Limb (tissue), 2 donors: Measurements from ENCODE around the gene CLMN.
A peak's percentile ranks its signal among the peaks of the same experiment; 100 is the strongest.

Experiments used
- DNase-seq, 2 donors: peaks; one replicate each; pipeline ENCODE4 v3.0.0-alpha.2; 2016; ENCODE audit errors: extremely low spot score in 2 of 2

CLMN gene

GRCh38 chr14:95261616-95262510 is 57.8 kb downstream of the CLMN start:
- no peak for DNase-seq

GRCh38 chr14:95260537-95261361 is 59.0 kb downstream of the CLMN start:
- peak in 1 of 2 donors; percentile 67 for DNase-seq

- peak in 1 of 2 donors; percentile 53 for DNase-seq
Measured at GRCh38 chr14:95258754-95259593, 60.7 kb downstream of the CLMN start.

GRCh38 chr14:95258156-95258555 is 61.6 kb downstream of the CLMN start:
- DNase-seq = no peak

GRCh38 chr14:95257521-95257920 is 62.2 kb downstream of the CLMN start:
- no peak for DNase-seq

- DNase-seq = no peak
Measured at GRCh38 chr14:95256776-95257060, 63.0 kb downstream of the CLMN start.

- no peak for DNase-seq
Measured at GRCh38 chr14:95256002-95256775, 63.5 kb downstream of the CLMN start.

- peak in 1 of 2 donors; percentile 57 for DNase-seq
Measured at GRCh38 chr14:95255487-95255886, 64.2 kb downstream of the CLMN start.

- DNase-seq = no peak
Measured at GRCh38 chr14:95255013-95255412, 64.7 kb downstream of the CLMN start.

GRCh38 chr14:95254288-95254687 is 65.4 kb downstream of the CLMN start:
- DNase-seq = peak in 1 of 2 donors; percentile 54

GRCh38 chr14:95253039-95253630 is 66.6 kb downstream of the CLMN start:
- no peak for DNase-seq

GRCh38 chr14:95252219-95252618 is 67.5 kb downstream of the CLMN start:
- DNase-seq = no peak

GRCh38 chr14:95250936-95251335 is 68.8 kb downstream of the CLMN start:
- no peak for DNase-seq

GRCh38 chr14:95250140-95250769 is 69.5 kb downstream of the CLMN start:
- no peak for DNase-seq

GRCh38 chr14:95248432-95248831 is 71.3 kb downstream of the CLMN start:
- DNase-seq = peak in 1 of 2 donors; percentile 21

- no peak for DNase-seq
Measured at GRCh38 chr14:95246870-95247269, 72.8 kb downstream of the CLMN start.

GRCh38 chr14:95245334-95245733 is 74.4 kb downstream of the CLMN start:
- DNase-seq = no peak

GRCh38 chr14:95244587-95244986 is 75.1 kb downstream of the CLMN start:
- DNase-seq = no peak

GRCh38 chr14:95242870-95243269 is 76.8 kb downstream of the CLMN start:
- DNase-seq = no peak
